H9 (cell line): ENCODE measurements around the gene ULK3. TPM values are rescaled to one million over a fixed set of nuclear protein-coding genes. Genes with fewer than 3 reads are reported as not detected.

Source experiments
- DNase-seq: peaks from one replicate; pipeline ENCODE4 v3.0.0-alpha.2; 2017
- H2AFZ ChIP-seq: one replicate; pipeline ENCODE4 v1.6.1; 2013; ENCODE audit warnings: mild to moderate bottlenecking, low read length, control low read depth, moderate library complexity
- H2AK5ac ChIP-seq: 2 replicates; pipeline ENCODE4 v1.6.1; 2013; ENCODE audit warnings: low read length, control low read depth, mixed read lengths; ENCODE audit not compliant: insufficient read length
- H2BK120ac ChIP-seq: one replicate; pipeline ENCODE4 v1.6.1; 2013; ENCODE audit warnings: low read depth, mild to moderate bottlenecking, low read length, control low read depth, inconsistent platforms; ENCODE audit not compliant: poor library complexity, severe bottlenecking
- H2BK12ac ChIP-seq: 2 replicates; pipeline ENCODE4 v1.6.1; 2013; ENCODE audit warnings: low read length, control low read depth, mixed read lengths, low read depth; ENCODE audit not compliant: insufficient read length
- H2BK15ac ChIP-seq: 2 replicates; pipeline ENCODE4 v1.6.1; 2013; ENCODE audit warnings: low read depth, low read length, control low read depth
- H2BK20ac ChIP-seq: one replicate; pipeline ENCODE4 v1.6.1; 2013; ENCODE audit warnings: low read depth, mild to moderate bottlenecking, low read length, control low read depth, inconsistent platforms; ENCODE audit not compliant: poor library complexity, severe bottlenecking
- H2BK5ac ChIP-seq: 2 replicates; pipeline ENCODE4 v1.6.1; 2013; ENCODE audit warnings: low read length, control low read depth, mixed read lengths; ENCODE audit not compliant: insufficient read length
- H3K14ac ChIP-seq: 2 replicates; pipeline ENCODE4 v1.6.1; 2013; ENCODE audit warnings: low read length, control low read depth; ENCODE audit not compliant: insufficient read depth
- H3K18ac ChIP-seq: 2 replicates; pipeline ENCODE4 v1.6.1; 2013; ENCODE audit warnings: low read depth, mild to moderate bottlenecking, mixed read lengths, low read length, control low read depth; ENCODE audit not compliant: insufficient read length
- H3K23ac ChIP-seq: 2 replicates; pipeline ENCODE4 v1.6.1; 2013; ENCODE audit warnings: low read length, control low read depth, mixed read lengths, low read depth; ENCODE audit not compliant: insufficient read length
- H3K23me2 ChIP-seq: 2 replicates; pipeline ENCODE4 v1.6.1; 2013; ENCODE audit warnings: low read depth, mild to moderate bottlenecking, mixed read lengths, low read length, control low read depth; ENCODE audit not compliant: insufficient read length, poor library complexity, severe bottlenecking
- H3K27ac ChIP-seq: 2 replicates; pipeline ENCODE4 v1.5.1; 2013; ENCODE audit warnings: low read length, control low read depth, mixed read lengths, low read depth; ENCODE audit not compliant: insufficient read length
- H3K27me3 ChIP-seq: 2 replicates; pipeline ENCODE4 v1.6.1; 2013; ENCODE audit warnings: low read length, control low read depth, inconsistent platforms; ENCODE audit not compliant: insufficient read depth
- H3K4ac ChIP-seq: 2 replicates; pipeline ENCODE4 v1.6.1; 2013; ENCODE audit warnings: low read depth, mild to moderate bottlenecking, control low read depth, inconsistent platforms, low read length, moderate library complexity
- H3K4me1 ChIP-seq: 2 replicates; pipeline ENCODE4 v1.6.1; 2013; ENCODE audit warnings: low read length, control low read depth, inconsistent platforms; ENCODE audit not compliant: insufficient read depth
- H3K4me2 ChIP-seq: 2 replicates; pipeline ENCODE4 v1.6.1; 2013; ENCODE audit warnings: low read length, control low read depth, mixed read lengths; ENCODE audit not compliant: insufficient read length, insufficient read depth
- H3K56ac ChIP-seq: 2 replicates; pipeline ENCODE4 v1.6.1; 2013; ENCODE audit warnings: low read depth, mild to moderate bottlenecking, mixed read lengths, low read length, control low read depth; ENCODE audit not compliant: insufficient read length
- H3K79me1 ChIP-seq: 2 replicates; pipeline ENCODE4 v1.6.1; 2013; ENCODE audit warnings: low read depth, mild to moderate bottlenecking, moderate library complexity, low read length, control low read depth, inconsistent platforms; ENCODE audit not compliant: insufficient read depth, poor library complexity, severe bottlenecking
- H3K79me2 ChIP-seq: 2 replicates; pipeline ENCODE4 v1.6.1; 2013; ENCODE audit warnings: low read length, control low read depth, inconsistent platforms; ENCODE audit not compliant: insufficient read depth
- H3K9ac ChIP-seq: 2 replicates; pipeline ENCODE4 v1.6.1; 2013; ENCODE audit warnings: low read length, control low read depth, mixed read lengths; ENCODE audit not compliant: insufficient read length; ENCODE audit errors: extremely low read depth
- H3K9me3 ChIP-seq: one replicate; pipeline ENCODE4 v1.6.1; 2013; ENCODE audit warnings: low read depth, low read length, inconsistent platforms; ENCODE audit not compliant: control insufficient read depth
- H3T11ph ChIP-seq: one replicate; pipeline ENCODE4 v1.6.1; 2013; ENCODE audit warnings: mild to moderate bottlenecking, low read length, control low read depth, inconsistent platforms
- H4K20me1 ChIP-seq: one replicate; pipeline ENCODE4 v1.6.1; 2013; ENCODE audit not compliant: control insufficient read depth, insufficient read length, insufficient read depth
- H4K5ac ChIP-seq: 2 replicates; pipeline ENCODE4 v1.6.1; 2013; ENCODE audit warnings: low read depth, mild to moderate bottlenecking, mixed read lengths, low read length, control low read depth; ENCODE audit not compliant: insufficient read length
- H4K8ac ChIP-seq: replicated peaks from 2 replicates; pipeline ENCODE4 v1.6.1; 2013; ENCODE audit warnings: low read length, control low read depth, mixed read lengths, low read depth; ENCODE audit not compliant: insufficient read length
- H4K91ac ChIP-seq: 2 replicates; pipeline ENCODE4 v1.6.1; 2013; ENCODE audit warnings: low read depth, mild to moderate bottlenecking, moderate library complexity, mixed read lengths, low read length, control low read depth; ENCODE audit not compliant: insufficient read length
- H3K27ac Mint-ChIP-seq, 3 experiments: 2 replicates in 2 of 3; 3 replicates in 1 of 3; pipeline ENCODE4 v1.8.0; 2020 to 2021; ENCODE audit warnings: mixed read lengths in 3 of 3, mild to moderate bottlenecking in 1 of 3, moderate library complexity in 1 of 3
- H3K27me3 Mint-ChIP-seq: 2 replicates; pipeline ENCODE4 v1.8.0; 2021; ENCODE audit warnings: low read depth, mild to moderate bottlenecking, moderate library complexity, mixed read lengths
- H3K36me3 Mint-ChIP-seq, 3 experiments: 2 replicates in 2 of 3; 3 replicates in 1 of 3; pipeline ENCODE4 v1.8.0; 2020 to 2021; ENCODE audit warnings: low read depth in 3 of 3, mixed read lengths in 3 of 3; ENCODE audit not compliant: insufficient read depth in 1 of 3
- H3K4me1 Mint-ChIP-seq, 2 experiments: 2 replicates each; pipeline ENCODE4 v1.8.0; 2020; ENCODE audit warnings: mixed read lengths in 2 of 2
- H3K4me3 Mint-ChIP-seq, 2 experiments: 2 replicates in 1 of 2; 3 replicates in 1 of 2; pipeline ENCODE4 v1.8.0; 2020 to 2021; ENCODE audit warnings: mild to moderate bottlenecking in 2 of 2, mixed read lengths in 2 of 2, moderate library complexity in 1 of 2
- H3K9me3 Mint-ChIP-seq, 2 experiments: 2 replicates in 1 of 2; 3 replicates in 1 of 2; pipeline ENCODE4 v1.8.0; 2020; ENCODE audit warnings: mild to moderate bottlenecking in 2 of 2, mixed read lengths in 2 of 2, moderate library complexity in 1 of 2
- WGBS: extraction: QIAGEN DNeasy Blood & Tissue Kit; methylation state at CpG from one replicate; pipeline ENCODE4 v1.1.7; 2013; ENCODE audit warnings: missing lambda C conversion rate, low lambda C conversion rate, mixed read lengths; ENCODE audit not compliant: insufficient read length; ENCODE audit errors: extremely low coverage; 5-methylcytosine and 5-hydroxymethylcytosine counted together
- total RNA-seq: library from RNA; stranded (reverse); gene quantifications from 2 replicates; pipeline ENCODE4 v1.2.1, GENCODE V29; 2021
- TF ChIP-seq, protein P1 (sequence below): fragments of 200-600 bp; sonication (generic); conservative IDR thresholded peaks from 3 replicates; pipeline ENCODE4 v1.8.0; 2021; ENCODE audit warnings: antibody characterized with exemption, mild to moderate bottlenecking

The ULK3 gene
- total RNA-seq, 1 experiment from 2014 or later: 34.0 TPM

DNA sequence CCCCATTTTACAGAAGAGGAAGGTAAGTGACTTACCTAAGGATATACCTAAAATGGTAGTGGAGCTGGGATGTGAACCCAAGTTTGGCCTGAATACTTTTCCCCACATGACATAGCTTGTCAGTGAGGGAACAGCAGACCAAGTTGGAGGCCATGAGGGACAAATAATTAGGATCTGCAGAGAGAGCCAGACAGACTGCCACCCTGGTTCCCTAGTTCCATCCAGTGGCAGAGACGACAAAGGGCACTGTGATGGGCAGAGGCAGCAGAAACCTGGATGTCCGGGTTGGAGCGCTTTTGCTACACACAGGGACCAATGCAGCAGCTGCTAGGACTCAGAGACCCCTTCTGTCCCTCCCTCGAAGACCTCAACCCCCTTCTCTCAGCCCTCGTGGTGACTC, 15.3 kb downstream of the ULK3 start:
- H3K9me3 ChIP-seq: no peaks in the 10 kb centered on the region
- no CpG with 5 or more reads among the region's 5 CpGs for WGBS
- H2BK5ac ChIP-seq: no peak overlapping the region
- H3T11ph ChIP-seq: no peak overlapping the region
- no peak overlapping the region for H3K23ac ChIP-seq
- H3K4me2 ChIP-seq: no peak overlapping the region
- H3K27me3 ChIP-seq: peaks cover 10% of the 10 kb centered on the region; the same call in 1 of the 2 replicates
- H2AK5ac ChIP-seq: no peak overlapping the region
- H2BK20ac ChIP-seq: no peak overlapping the region
- H3K23me2 ChIP-seq: no peaks in the 10 kb centered on the region
- no peak overlapping the region for H3K9ac ChIP-seq
- no peak overlapping the region for H2AFZ ChIP-seq
- H3K27ac Mint-ChIP-seq: no peak overlapping the region
- TF ChIP-seq, protein P1, sequence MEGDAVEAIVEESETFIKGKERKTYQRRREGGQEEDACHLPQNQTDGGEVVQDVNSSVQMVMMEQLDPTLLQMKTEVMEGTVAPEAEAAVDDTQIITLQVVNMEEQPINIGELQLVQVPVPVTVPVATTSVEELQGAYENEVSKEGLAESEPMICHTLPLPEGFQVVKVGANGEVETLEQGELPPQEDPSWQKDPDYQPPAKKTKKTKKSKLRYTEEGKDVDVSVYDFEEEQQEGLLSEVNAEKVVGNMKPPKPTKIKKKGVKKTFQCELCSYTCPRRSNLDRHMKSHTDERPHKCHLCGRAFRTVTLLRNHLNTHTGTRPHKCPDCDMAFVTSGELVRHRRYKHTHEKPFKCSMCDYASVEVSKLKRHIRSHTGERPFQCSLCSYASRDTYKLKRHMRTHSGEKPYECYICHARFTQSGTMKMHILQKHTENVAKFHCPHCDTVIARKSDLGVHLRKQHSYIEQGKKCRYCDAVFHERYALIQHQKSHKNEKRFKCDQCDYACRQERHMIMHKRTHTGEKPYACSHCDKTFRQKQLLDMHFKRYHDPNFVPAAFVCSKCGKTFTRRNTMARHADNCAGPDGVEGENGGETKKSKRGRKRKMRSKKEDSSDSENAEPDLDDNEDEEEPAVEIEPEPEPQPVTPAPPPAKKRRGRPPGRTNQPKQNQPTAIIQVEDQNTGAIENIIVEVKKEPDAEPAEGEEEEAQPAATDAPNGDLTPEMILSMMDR: no peak
- H3K79me2 ChIP-seq: no peaks in the 10 kb centered on the region
- DNase-seq: no peak
- H4K5ac ChIP-seq: no peak overlapping the region
- no peak overlapping the region for H4K8ac ChIP-seq
- H3K56ac ChIP-seq: no peak overlapping the region
- peaks cover 4 to 29% of the 10 kb centered on the region in 2 experiments; a peak in 3 of 4 replicates for H3K4me1 Mint-ChIP-seq
- H2BK12ac ChIP-seq: no peak overlapping the region
- no peak overlapping the region for H3K14ac ChIP-seq
- no peaks in the 10 kb centered on the region for H3K79me1 ChIP-seq
- H3K18ac ChIP-seq: no peak overlapping the region
- H3K27me3 Mint-ChIP-seq: peaks cover 68% of the 10 kb centered on the region
- no peak overlapping the region for H3K27ac ChIP-seq
- no peak overlapping the region for H2BK120ac ChIP-seq
- H4K20me1 ChIP-seq: no peaks in the 10 kb centered on the region
- H3K4me1 ChIP-seq: no peaks in the 10 kb centered on the region
- no peaks in the 10 kb centered on the region for H3K9me3 Mint-ChIP-seq
- H2BK15ac ChIP-seq: no peak overlapping the region
- H3K4me3 Mint-ChIP-seq: no peak overlapping the region
- H4K91ac ChIP-seq: no peak overlapping the region
- no peaks in the 10 kb centered on the region for H3K36me3 Mint-ChIP-seq
- no peak overlapping the region for H3K4ac ChIP-seq
